HEK293 (cell line): Measurements from ENCODE around the gene FADS1.

Experiments
- CTCF ChIA-PET: fragments of 350-600 bp; formaldehyde crosslinking; extraction: SDS; loops from one replicate; lab custom pipeline; 2021; ENCODE audit warnings: antibody characterized with exemption; lab: Yijun Ruan, JAX
- POLR2A ChIA-PET: fragments of 300-600 bp; formaldehyde crosslinking; extraction: SDS; loops from one replicate; lab custom pipeline; 2020; ENCODE audit warnings: antibody characterized with exemption, inconsistent platforms; lab: Yijun Ruan, JAX
- H3K27ac ChIP-seq: fragments of 200-500 bp; sonication (Bioruptor generic); 2 replicates; pipeline ENCODE4 v1.5.1; 2014; ENCODE audit warnings: low read depth, low read length, control low read depth, inconsistent platforms; ENCODE audit errors: extremely low read depth
- H3K36me3 ChIP-seq, 2 experiments: fragments of 200-500 bp in 1 of 2; sonication (Bioruptor generic) in 1 of 2; 1 replicate in 1 of 2; 2 replicates in 1 of 2; pipeline ENCODE4 v1.5.1; 2014 to 2017; ENCODE audit warnings: inconsistent platforms in 2 of 2, low read length in 2 of 2; ENCODE audit not compliant: control insufficient read depth in 2 of 2, insufficient read depth in 1 of 2
- H3K4me1 ChIP-seq: fragments of 200-500 bp; sonication (Bioruptor generic); 2 replicates; pipeline ENCODE4 v1.5.1; 2014; ENCODE audit warnings: mild to moderate bottlenecking, low read length, inconsistent platforms; ENCODE audit not compliant: control insufficient read depth, insufficient read depth
- H3K4me3 ChIP-seq: 2 replicates; pipeline ENCODE4 v1.5.1; 2011; ENCODE audit warnings: low read depth, mild to moderate bottlenecking, control low read depth, low read length, moderate library complexity
- H3K9me3 ChIP-seq: fragments of 200-500 bp; sonication (Bioruptor generic); 2 replicates; pipeline ENCODE4 v1.5.1; 2014; ENCODE audit warnings: low read depth, low read length, inconsistent platforms; ENCODE audit not compliant: control insufficient read depth, insufficient read depth
- CTCF ChIP-seq: fragments of 450-650 bp; formaldehyde crosslinking; IDR thresholded peaks from 2 replicates; pipeline ENCODE4 v1.5.1; 2016; ENCODE audit warnings: missing biosample characterization, missing genetic modification characterization
- KLF7 ChIP-seq: fragments of 450-650 bp; formaldehyde crosslinking; IDR thresholded peaks from 2 replicates; pipeline ENCODE4 v1.5.1; 2016; ENCODE audit warnings: missing biosample characterization, missing genetic modification characterization, borderline replicate concordance
- PBX3 ChIP-seq: sonication (generic); formaldehyde crosslinking; IDR thresholded peaks from 2 replicates; pipeline ENCODE4 v1.8.1; 2022; ENCODE audit warnings: mild to moderate bottlenecking, moderate library complexity, missing genetic modification reagents
- RBAK ChIP-seq: fragments of 450-650 bp; formaldehyde crosslinking; IDR thresholded peaks from 2 replicates; pipeline ENCODE4 v1.5.1; 2016; ENCODE audit warnings: missing biosample characterization, missing genetic modification characterization
- SP3 ChIP-seq: fragments of 450-650 bp; formaldehyde crosslinking; IDR thresholded peaks from 2 replicates; pipeline ENCODE4 v1.5.1; 2016; ENCODE audit warnings: missing biosample characterization, missing genetic modification characterization
- ZBTB1 ChIP-seq: fragments of 450-650 bp; formaldehyde crosslinking; IDR thresholded peaks from 2 replicates; pipeline ENCODE4 v1.5.1; 2016; ENCODE audit warnings: missing biosample characterization, missing genetic modification characterization
- ZBTB10 ChIP-seq: fragments of 450-650 bp; formaldehyde crosslinking; IDR thresholded peaks from 2 replicates; pipeline ENCODE4 v1.5.1; 2016; ENCODE audit warnings: missing biosample characterization, missing genetic modification characterization
- ZBTB44 ChIP-seq: fragments of 450-650 bp; IDR thresholded peaks from 2 replicates; pipeline ENCODE4 v1.5.1; 2018; ENCODE audit warnings: missing biosample characterization, mild to moderate bottlenecking, missing genetic modification characterization
- ZNF114 ChIP-seq: fragments of 450-650 bp; formaldehyde crosslinking; IDR thresholded peaks from 2 replicates; pipeline ENCODE4 v1.5.0; 2017; ENCODE audit warnings: missing biosample characterization, missing genetic modification characterization
- ZNF211 ChIP-seq: fragments of 450-650 bp; formaldehyde crosslinking; IDR thresholded peaks from 2 replicates; pipeline ENCODE4 v1.5.1; 2016; ENCODE audit warnings: low read depth, missing biosample characterization, missing genetic modification characterization
- ZNF221 ChIP-seq: fragments of 450-650 bp; formaldehyde crosslinking; IDR thresholded peaks from 2 replicates; pipeline ENCODE4 v1.5.1; 2017; ENCODE audit warnings: missing biosample characterization, missing genetic modification characterization, borderline replicate concordance
- ZNF324 ChIP-seq: fragments of 450-650 bp; formaldehyde crosslinking; IDR thresholded peaks from 2 replicates; pipeline ENCODE4 v1.5.1; 2016; ENCODE audit warnings: missing biosample characterization, missing genetic modification characterization
- ZNF518A ChIP-seq: fragments of 450-650 bp; formaldehyde crosslinking; conservative IDR thresholded peaks from 2 replicates; pipeline ENCODE4 v1.5.1; 2016; ENCODE audit warnings: low read depth, missing biosample characterization, missing genetic modification characterization
- ZNF785 ChIP-seq: fragments of 450-650 bp; formaldehyde crosslinking; IDR thresholded peaks from 2 replicates; pipeline ENCODE4 v1.5.1; 2016; ENCODE audit warnings: missing biosample characterization, missing genetic modification characterization
- ZNF791 ChIP-seq: fragments of 450-650 bp; formaldehyde crosslinking; IDR thresholded peaks from 2 replicates; pipeline ENCODE4 v1.5.1; 2016; ENCODE audit warnings: missing biosample characterization, missing genetic modification characterization

Gene FADS1

GRCh38 chr11:61854206-61854895, 37.5 kb upstream of the FADS1 start (continued):
- TF ChIP-seq ZBTB10 (tag by site-specific recombination) (no peak), ZNF211 (no peak)

GRCh38 chr11:61853698-61854169, 36.9 kb upstream of the FADS1 start:
- no peak for TF ChIP-seq PBX3 (CRISPR knock-in tag)
- TF ChIP-seq ZBTB1 (tag by site-specific recombination) = no peak
- TF ChIP-seq RBAK (tag by site-specific recombination) = no peak
- TF ChIP-seq ZNF221 = no peak
- no peak for TF ChIP-seq ZNF324 (tag by site-specific recombination)
- TF ChIP-seq ZNF518A (tag by site-specific recombination) = no peak
- no peak for TF ChIP-seq ZNF785 (tag by site-specific recombination)
- TF ChIP-seq ZBTB44 (tag by site-specific recombination) = no peak
- no peak for TF ChIP-seq ZNF791 (tag by site-specific recombination)
- no peak for TF ChIP-seq KLF7 (tag by site-specific recombination)
- TF ChIP-seq ZNF114 (tag by site-specific recombination) = no peak
- TF ChIP-seq CTCF (tag by site-specific recombination) = no peak
- no peak for TF ChIP-seq SP3
- ChIA-PET CTCF (interaction anchor here (0.6 to 1.1 kb wide), 3 partner anchors 44 to 228 kb away, joined by 3 to 9 read pairs (median 3); no protein-coding TSS in a partner anchor), POLR2A (no interaction called here)
- Histone ChIP-seq H3K27ac (no peak overlapping the region), H3K9me3 (no peaks in the 10 kb centered on the region), H3K36me3 (peaks cover 0 to 14% of the 10 kb centered on the region in 2 experiments; a peak in 2 of 3 replicates), H3K4me1 (no peaks in the 10 kb centered on the region), H3K4me3 (no peak overlapping the region)
